Tibial nerve (tissue), 4 donors: ENCODE measurements around the gene MTIF2. TPM values are rescaled to one million over a fixed set of nuclear protein-coding genes. Genes with fewer than 3 reads are reported as not detected.

Experiments used
- small RNA-seq: library from RNA; depleted of rRNA; stranded (forward); fragments of <200 nt; gene quantifications from one replicate; pipeline ENCODE3, GENCODE V24; 2016
- total RNA-seq, 4 donors: library from RNA; depleted of rRNA; stranded (reverse); fragments of >200 nt; gene quantifications; one replicate each; pipeline ENCODE4 v1.1.0, GENCODE V29; 2016

Gene MTIF2
- total RNA-seq, 4 donors from 2014 or later, result 11.8 to 31.9 (median 18.0) TPM

Small RNAs within 50 kb of the gene (small RNA-seq; reads per million reads assigned to genes)
- gene RF00019, result not detected

Other genes with a start within 250 kb of the MTIF2 start
- gene RTN4, start 218.8 kb downstream of the MTIF2 start, total RNA-seq, result 100 to 1,000 TPM; 232 to 245 (median 243) TPM
- gene CLHC1, start 36.9 kb downstream of the MTIF2 start, total RNA-seq, result 10 to 100 TPM in 2 of 4 donors, 1 to 10 TPM in 2; 1.7 to 15.6 (median 9.9) TPM
- 1,000 to 10,000 TPM in 3 of 4 donors, 100 to 1,000 TPM in 1; 798 to 1,730 (median 1,241) TPM for gene RPS27A, start 36.5 kb downstream of the MTIF2 start, total RNA-seq
- 10 to 100 TPM; 41.0 to 64.7 (median 57.5) TPM for gene CCDC88A, start 150.6 kb upstream of the MTIF2 start, total RNA-seq